CD4-positive, alpha-beta T cell treated with Interleukin-17A for 4 hours (primary cell): ENCODE results near the gene STARD3.
A peak's percentile ranks its signal among the peaks of the same experiment; 100 is the strongest.

ENCODE experiments used
- DNase-seq: peaks from one replicate; pipeline ENCODE4 v3.0.0-alpha.2; 2020; ENCODE audit warnings: mixed read lengths

STARD3 gene

DNA sequence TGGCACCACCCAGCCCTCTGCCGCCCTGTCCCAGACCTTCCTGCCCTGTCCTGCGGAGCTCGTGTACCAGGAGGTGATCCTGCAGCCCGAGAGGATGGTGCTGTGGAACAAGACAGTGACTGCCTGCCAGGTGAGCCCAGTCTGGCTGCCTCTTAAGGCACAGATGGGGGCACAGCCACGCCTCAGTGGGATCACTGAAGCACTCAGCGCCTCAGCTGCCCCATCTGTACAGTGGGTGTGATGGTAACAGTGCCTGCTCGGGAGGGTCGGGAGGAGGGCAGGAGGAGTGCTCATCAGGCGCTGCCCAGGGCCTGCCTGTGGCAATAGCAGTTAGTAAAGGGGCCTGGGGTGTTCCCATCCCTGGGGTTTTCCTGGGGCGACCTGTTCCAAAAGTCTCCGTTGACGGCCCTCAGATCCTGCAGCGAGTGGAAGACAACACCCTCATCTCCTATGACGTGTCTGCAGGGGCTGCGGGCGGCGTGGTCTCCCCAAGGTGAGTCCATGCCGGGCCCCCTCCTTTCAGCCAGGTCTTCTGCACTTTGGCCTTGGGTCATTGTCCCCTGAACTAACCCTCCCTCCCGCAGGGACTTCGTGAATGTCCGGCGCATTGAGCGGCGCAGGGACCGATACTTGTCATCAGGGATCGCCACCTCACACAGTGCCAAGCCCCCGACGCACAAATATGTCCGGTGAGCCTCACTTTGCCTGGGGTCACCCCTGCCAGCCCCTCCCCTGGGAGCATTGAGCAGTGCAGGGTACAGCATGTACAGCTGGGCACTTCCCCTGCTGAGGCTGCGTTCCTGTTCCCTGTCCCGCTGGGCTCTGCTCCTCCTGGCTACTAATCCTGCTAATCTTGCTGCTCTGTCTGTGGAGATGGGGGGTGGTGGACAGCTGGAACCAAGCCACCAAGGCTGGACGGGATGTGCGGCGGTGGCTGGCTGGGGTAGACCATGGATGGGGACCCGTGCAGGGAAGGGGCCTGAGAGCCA lies 23.7 kb downstream of the STARD3 start:
- no peak for DNase-seq

GRCh38 chr17:39661744-39662541 lies 25.0 kb downstream of the STARD3 start:
- DNase-seq: no peak

DNA sequence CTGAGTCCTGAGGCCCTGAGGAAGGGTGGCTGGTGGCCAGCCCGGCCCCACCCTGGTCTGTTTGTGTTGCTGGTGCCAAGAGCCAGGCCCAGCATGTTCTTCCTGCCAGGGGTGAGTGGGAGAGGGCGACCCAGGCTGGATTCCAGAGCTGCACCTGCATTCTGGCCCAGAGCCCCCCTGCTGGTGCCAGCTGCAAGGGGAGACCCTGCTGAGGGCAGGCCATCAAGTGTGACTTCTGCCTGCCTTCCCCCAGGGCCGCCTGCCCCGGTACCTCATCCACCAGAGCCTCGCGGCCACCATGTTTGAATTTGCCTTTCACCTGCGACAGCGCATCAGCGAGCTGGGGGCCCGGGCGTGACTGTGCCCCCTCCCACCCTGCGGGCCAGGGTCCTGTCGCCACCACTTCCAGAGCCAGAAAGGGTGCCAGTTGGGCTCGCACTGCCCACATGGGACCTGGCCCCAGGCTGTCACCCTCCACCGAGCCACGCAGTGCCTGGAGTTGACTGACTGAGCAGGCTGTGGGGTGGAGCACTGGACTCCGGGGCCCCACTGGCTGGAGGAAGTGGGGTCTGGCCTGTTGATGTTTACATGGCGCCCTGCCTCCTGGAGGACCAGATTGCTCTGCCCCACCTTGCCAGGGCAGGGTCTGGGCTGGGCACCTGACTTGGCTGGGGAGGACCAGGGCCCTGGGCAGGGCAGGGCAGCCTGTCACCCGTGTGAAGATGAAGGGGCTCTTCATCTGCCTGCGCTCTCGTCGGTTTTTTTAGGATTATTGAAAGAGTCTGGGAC lies 25.8 kb downstream of the STARD3 start:
- no peak for DNase-seq

GRCh38 chr17:39663340-39663687 lies 26.4 kb downstream of the STARD3 start:
- DNase-seq: no peak

DNA sequence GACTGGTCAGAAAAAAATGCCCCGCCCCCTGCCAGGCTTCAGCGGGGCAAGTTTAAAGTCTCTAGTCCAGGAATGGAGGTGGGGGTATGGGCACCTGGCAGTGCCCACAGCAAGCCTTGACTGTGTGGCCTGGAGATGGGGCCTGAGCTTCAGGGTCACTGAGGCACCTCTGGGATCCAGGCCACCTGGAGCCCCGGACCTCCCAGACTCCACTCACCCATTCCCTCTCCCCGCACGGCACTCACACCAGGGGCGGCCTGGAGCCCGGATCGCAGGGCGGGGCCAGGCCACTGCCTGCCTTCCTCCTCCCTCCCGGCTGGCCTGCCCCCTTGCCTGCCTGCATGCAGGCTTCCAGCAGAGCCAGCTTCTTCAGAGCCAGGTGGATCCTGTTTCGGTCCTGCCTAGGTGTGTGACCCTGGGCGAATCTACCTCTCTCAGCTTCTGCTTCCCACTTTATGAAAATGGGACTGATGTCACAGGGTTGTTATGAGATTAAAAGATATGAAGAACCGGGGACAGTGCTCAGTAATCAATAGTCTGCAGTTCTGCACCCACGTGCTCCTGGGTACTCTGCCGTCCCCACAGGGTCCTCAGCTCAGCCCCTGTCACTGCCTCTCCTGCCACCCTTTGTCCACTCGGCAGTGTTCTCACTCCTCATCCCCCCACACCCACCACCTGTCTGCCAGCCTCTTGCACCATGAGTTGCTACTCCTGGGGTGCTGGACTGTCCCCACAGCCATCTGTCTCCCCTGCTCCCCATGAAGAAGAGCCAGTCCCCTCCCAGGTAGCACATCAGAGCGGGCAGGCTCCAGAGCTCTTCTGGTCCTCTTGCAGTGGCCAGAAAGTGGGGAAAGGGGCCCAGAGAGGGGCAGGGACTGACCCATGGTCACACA lies 27.0 kb downstream of the STARD3 start:
- no peak for DNase-seq

- no peak for DNase-seq
Measured at GRCh38 chr17:39664581-39665561, 27.9 kb downstream of the STARD3 start, which contains the start of gene TCAP. TCAP (plus strand) TSS chr17:39665349; CDS start chr17:39665360, 11 bp downstream.

GRCh38 chr17:39665642-39666224 lies 28.8 kb downstream of the STARD3 start:
- DNase-seq: peak; percentile 26

DNA sequence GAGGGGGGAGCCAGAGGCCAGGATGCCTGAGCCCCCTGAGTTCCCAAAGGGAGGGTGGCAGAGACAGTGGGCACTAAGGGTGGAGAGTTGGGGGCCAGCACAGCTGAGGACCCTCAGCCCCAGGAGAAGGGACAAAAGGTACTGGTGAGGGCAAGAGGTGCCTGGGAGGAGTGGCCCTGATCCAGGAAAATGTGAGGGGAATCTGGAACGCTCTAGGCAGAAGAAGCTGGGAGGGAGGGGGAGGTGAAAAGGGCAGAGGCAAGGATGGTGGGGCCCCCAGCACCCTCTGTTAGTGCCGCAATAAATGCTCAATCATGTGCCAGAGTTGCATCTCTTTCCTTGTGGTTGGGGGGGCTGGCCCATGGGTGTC lies 29.3 kb downstream of the STARD3 start:
- DNase-seq: no peak

GRCh38 chr17:39666601-39667261 lies 29.8 kb downstream of the STARD3 start:
- no peak for DNase-seq

GRCh38 chr17:39667262-39667944 lies 30.5 kb downstream of the STARD3 start:
- peak; percentile 30 for DNase-seq

DNA sequence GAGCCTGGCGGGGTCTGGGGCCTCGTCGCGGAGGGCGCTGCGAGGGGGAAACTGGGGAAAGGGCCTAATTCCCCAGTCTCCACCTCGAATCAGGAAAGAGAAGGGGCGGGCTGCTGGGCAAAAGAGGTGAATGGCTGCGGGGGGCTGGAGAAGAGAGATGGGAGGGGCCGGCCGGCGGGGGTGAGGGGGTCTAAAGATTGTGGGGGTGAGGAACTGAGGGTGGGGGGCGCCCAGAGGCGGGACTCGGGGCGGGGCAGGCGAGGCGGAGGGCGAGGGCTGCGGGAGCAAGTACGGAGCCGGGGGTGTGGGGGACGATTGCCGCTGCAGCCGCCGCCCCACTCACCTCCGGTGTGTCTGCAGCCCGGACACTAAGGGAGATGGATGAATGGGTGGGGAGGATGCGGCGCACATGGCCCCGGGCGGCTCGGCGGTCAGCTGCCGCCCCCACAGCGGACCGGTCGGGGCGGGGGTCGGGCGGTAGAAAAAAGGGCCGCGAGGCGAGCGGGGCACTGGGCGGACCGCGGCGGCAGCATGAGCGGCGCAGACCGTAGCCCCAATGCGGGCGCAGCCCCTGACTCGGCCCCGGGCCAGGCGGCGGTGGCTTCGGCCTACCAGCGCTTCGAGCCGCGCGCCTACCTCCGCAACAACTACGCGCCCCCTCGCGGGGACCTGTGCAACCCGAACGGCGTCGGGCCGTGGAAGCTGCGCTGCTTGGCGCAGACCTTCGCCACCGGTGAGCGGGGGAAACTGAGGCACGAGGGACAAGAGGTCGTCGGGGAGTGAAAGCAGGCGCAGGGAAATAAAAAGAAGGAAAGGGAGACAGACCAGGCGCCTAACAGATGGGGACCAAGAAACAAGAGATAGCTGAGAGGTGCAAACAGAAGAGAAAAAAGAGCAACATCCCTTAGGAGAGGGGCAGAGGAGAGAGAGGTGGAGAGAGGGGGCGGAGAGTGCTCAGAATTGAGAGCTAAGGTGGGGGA lies 31.3 kb downstream of the STARD3 start, which contains the start of gene PNMT:
PNMT (plus strand) TSS at position 509 of the 980 bp plus-strand sequence; CDS start at position 532, 23 bp downstream.
- DNase-seq: peak; percentile 85

- DNase-seq: no peak
Measured at GRCh38 chr17:39669897-39670735, 33.2 kb downstream of the STARD3 start.

DNA sequence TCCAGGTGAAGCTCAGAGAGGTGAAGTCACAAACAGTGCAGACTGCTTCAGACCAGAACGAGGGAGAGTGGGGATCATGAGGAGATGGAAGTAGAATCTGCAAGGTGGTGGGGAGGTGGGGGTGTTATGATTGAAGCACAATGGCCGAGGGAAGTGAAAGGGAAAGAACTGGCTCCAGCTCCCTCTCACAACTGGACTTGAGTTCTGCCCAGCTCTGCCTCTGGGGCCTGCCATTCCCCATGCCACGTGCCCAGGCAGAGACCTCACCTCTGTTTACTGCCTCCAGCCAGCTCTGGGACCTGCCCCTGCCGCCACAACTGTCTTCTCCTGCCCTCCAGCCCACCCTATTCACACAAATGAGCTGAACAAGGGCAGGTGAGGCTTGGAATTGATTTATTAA lies 33.8 kb downstream of the STARD3 start:
- no peak for DNase-seq

DNA sequence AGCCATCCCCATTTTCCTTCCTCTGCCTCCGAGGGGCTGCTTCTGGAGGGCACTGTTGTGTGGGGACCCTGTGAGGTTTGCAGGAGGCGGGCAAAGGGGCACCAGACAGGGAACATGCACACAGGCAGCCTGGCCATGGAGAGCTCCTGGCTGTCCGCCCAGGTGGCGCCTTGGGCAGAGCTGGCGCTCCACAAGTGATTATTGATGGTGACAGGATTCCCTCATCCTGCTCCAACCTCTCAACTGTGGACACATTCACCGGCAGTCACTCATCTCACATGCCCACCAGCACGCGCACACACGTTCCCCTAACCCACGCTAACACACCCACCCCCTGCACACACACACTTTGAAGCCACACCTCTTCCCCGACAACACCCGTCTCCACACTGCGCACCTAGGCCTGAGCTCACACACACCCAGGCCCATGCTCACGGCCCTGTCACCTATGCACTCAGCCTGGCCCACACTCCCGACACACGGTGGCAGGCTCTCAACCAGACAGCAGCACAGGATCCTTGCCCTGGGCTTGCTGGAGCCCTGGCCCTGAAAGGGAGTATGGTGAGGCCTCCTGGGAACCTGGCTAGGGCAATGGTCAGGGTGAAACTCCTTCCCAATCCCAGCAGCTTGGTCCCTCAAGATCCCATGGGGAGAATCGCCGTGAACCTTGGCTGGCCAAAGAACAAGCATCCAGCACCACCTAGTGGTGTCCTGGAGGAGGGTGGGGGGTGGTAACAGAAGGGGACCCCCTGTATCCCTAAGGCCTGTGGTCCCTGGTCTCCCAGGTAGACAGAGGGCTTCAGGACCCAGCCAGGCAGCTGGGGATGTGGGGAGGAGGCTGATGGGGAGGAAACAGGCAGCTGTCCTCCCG lies 34.9 kb downstream of the STARD3 start:
- DNase-seq: peak; percentile 30

DNA sequence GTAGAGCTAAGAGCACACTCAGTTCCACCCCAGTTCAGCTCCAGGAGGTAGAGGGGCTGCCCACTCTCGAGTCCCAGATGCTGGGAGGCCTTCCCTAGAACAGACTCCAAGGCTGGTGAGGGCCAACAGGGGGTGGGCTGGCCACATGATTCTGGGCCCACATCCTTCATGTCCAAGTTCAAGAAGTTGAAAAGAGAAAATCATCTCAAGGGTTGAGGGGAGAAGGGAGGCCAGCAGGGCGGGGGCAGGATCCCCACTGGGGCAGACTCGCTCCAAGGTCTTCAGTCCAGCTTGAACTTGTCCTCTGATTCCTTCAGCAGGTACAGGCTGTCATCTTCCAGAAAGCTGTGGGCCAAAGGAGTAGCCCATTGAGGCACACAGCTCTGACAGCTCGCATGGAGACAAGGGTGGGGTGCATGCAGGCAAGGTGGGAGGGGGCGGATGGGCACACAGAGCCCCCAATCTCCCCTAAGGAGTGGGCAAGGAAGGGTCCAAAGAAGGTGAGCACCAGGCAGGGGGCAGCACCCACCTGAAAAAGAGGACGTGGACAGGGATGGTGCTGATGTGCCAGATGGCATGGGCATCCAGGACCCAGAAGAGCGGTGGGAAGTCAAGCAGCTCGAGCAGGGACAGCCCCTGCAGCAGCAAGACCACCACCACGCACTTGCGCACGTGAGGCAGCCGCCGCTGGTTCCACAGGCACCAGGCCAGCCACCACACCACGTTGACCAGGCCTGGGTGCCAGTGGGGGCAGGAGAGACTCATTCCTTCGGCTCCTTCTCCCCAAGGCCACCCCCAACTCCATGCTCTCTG lies 35.8 kb downstream of the STARD3 start:
- DNase-seq: no peak
